Smooth muscle cell (in vitro differentiated cells): ENCODE measurements around the gene ALDH1L1. TPM values are rescaled to one million over a fixed set of nuclear protein-coding genes. Genes with fewer than 3 reads are reported as not detected.
A peak's percentile ranks its signal among the peaks of the same experiment; 100 is the strongest.

Source experiments
- DNase-seq: peaks from one replicate; lab custom pipeline; 2025; ENCODE audit not compliant: unreplicated experiment; lab: John Stamatoyannopoulos, UW
- H2AFZ ChIP-seq: fragments of 200-600 bp; sonication (generic); 2 replicates; pipeline ENCODE4 v1.6.0; 2016; ENCODE audit warnings: antibody characterized with exemption, low read depth, mild to moderate bottlenecking
- H3F3A ChIP-seq: fragments of 200-600 bp; sonication (generic); 2 replicates; pipeline ENCODE4 v1.6.0; 2017; ENCODE audit warnings: antibody characterized with exemption, low read depth
- H3K27ac ChIP-seq: fragments of 200-600 bp; sonication (generic); 2 replicates; pipeline ENCODE4 v1.5.1; 2016; ENCODE audit warnings: low read depth, mild to moderate bottlenecking
- H3K27me3 ChIP-seq: fragments of 200-600 bp; sonication (generic); 2 replicates; pipeline ENCODE4 v1.6.1; 2016; ENCODE audit warnings: low read depth, mild to moderate bottlenecking
- H3K36me3 ChIP-seq: fragments of 200-600 bp; sonication (generic); 2 replicates; pipeline ENCODE4 v1.5.1; 2016; ENCODE audit warnings: low read depth
- H3K4me1 ChIP-seq: fragments of 200-600 bp; sonication (generic); 2 replicates; pipeline ENCODE4 v1.5.1; 2016; ENCODE audit warnings: low read depth
- H3K4me2 ChIP-seq: fragments of 200-600 bp; sonication (generic); 2 replicates; pipeline ENCODE4 v1.6.0; 2016; ENCODE audit warnings: mild to moderate bottlenecking
- H3K4me3 ChIP-seq: fragments of 200-600 bp; sonication (generic); 2 replicates; pipeline ENCODE4 v1.5.1; 2016; ENCODE audit warnings: mild to moderate bottlenecking
- H3K79me2 ChIP-seq: fragments of 200-600 bp; sonication (generic); 2 replicates; pipeline ENCODE4 v1.6.0; 2016; ENCODE audit warnings: low read depth, mild to moderate bottlenecking
- H3K9ac ChIP-seq: fragments of 200-600 bp; sonication (generic); 2 replicates; pipeline ENCODE4 v1.6.0; 2016; ENCODE audit warnings: low read depth
- H3K9me3 ChIP-seq: fragments of 200-600 bp; sonication (generic); replicated peaks from 2 replicates; pipeline ENCODE4 v1.5.1; 2016; ENCODE audit warnings: low read depth
- H4K20me1 ChIP-seq: fragments of 200-600 bp; sonication (generic); 2 replicates; pipeline ENCODE4 v1.6.0; 2016; ENCODE audit warnings: low read depth
- WGBS: methylation state at CpG from one replicate; pipeline ENCODE4 v1.1.7; 2016; ENCODE audit warnings: low lambda C conversion rate; 5-methylcytosine and 5-hydroxymethylcytosine counted together
- polyA plus RNA-seq: library from polyadenylated mRNA; unstranded; fragments of >200 nt; fragmentation: Nextera tagmentation; extraction: Ambion mirVana; gene quantifications from 2 replicates; pipeline ENCODE4 v1.2.1, GENCODE V29; 2016
- total RNA-seq: library from RNA; depleted of rRNA; stranded (reverse); fragments of >200 nt; gene quantifications from 2 replicates; pipeline ENCODE4 v1.2.3, GENCODE V29; 2014
- TF ChIP-seq, protein P1 (sequence below): fragments of 200-600 bp; sonication (generic); IDR thresholded peaks from 2 replicates; pipeline ENCODE4 v1.5.1; 2017; ENCODE audit warnings: borderline replicate concordance, mild to moderate bottlenecking, antibody characterized with exemption; ENCODE audit not compliant: insufficient read depth, poor library complexity, severe bottlenecking

The ALDH1L1 gene
- total and polyA plus RNA-seq, 2 experiments from 2014 or later, result 0.48 TPM; not detected in 1

- Histone ChIP-seq H3K79me2 (no peaks in the 10 kb centered on the region), H3K9me3 (peaks cover 6% of the 10 kb centered on the region), H3K4me2 (no peak overlapping the region), H2AFZ (peak overlapping the region; percentile 95), H3K4me1 (peaks cover 5% of the 10 kb centered on the region), H3K36me3 (no peaks in the 10 kb centered on the region), H3K27ac (peak overlapping the region; percentile 39), H3K9ac (no peak overlapping the region), H3K4me3 (no peak overlapping the region), H3F3A (no peaks in the 10 kb centered on the region), H3K27me3 (no peaks in the 10 kb centered on the region), H4K20me1 (no peaks in the 10 kb centered on the region)
- TF ChIP-seq, protein P1, sequence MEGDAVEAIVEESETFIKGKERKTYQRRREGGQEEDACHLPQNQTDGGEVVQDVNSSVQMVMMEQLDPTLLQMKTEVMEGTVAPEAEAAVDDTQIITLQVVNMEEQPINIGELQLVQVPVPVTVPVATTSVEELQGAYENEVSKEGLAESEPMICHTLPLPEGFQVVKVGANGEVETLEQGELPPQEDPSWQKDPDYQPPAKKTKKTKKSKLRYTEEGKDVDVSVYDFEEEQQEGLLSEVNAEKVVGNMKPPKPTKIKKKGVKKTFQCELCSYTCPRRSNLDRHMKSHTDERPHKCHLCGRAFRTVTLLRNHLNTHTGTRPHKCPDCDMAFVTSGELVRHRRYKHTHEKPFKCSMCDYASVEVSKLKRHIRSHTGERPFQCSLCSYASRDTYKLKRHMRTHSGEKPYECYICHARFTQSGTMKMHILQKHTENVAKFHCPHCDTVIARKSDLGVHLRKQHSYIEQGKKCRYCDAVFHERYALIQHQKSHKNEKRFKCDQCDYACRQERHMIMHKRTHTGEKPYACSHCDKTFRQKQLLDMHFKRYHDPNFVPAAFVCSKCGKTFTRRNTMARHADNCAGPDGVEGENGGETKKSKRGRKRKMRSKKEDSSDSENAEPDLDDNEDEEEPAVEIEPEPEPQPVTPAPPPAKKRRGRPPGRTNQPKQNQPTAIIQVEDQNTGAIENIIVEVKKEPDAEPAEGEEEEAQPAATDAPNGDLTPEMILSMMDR, result no peak
- DNase-seq, result no peak
- 95% methylated on average over 7 of the region's 7 CpGs for WGBS
Observed at GRCh38 chr3:126085276-126085675, 95.1 kb downstream of the ALDH1L1 start.

DNA sequence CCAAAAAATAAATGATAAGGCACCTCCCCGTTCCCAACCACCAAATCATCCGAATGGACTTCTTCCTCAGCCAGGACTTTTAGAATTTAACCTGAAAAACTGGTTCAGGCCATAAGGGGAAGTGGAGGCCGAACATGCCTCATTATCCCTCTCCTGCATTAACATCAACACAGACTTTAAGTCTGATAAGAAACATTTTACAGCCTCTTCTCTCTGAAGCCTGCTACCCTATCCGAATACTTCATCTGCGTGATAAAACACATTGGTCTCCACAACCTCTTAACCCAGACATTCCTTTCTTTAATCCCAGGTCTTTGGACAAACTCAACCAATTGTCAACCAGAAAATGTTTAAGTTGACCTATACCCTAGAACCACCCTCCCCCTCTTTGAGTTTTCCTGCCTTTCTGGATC, 95.6 kb downstream of the ALDH1L1 start:
- peak overlapping the region; percentile 95 for H2AFZ ChIP-seq

DNA sequence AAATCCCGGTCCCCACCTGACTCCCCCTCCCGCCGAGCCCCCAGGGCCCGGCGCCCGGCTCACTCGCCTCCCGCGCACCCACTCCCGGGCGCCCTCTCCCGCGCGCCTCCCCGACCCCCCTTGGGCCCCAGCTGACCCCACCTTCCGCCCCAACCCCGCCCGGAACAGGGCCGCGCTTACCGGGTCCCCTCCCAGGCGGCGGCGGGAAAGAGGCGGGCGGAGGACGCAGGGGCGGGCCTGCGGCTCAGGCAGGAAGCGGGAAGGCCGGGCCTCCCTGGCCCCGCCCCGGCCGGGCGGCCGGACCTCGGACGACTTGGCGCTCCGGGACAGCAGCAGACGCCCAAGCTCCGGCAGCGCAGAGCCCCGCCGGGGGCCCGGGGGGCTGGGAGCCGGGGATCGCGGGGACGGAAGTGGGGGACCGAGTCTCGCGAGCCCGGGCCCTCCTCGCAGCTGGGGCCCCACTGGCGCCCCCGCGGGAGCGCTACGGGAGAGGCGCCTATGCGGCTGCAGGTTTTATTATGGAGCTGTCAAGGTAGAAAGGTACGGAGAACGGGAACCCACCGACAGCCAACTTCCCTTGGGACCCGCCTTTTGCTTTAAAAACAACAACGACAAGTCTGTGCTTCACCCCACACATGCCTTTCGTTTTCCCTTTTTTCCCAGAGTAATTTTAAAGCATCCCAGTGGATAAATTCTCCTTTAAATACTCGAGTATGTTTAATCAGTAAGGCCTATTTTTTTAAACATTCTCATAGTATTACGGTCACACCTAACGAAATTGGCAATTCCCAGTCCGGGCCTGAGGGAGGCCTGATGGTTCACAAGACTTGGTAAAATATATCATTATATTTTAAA, 96.2 kb downstream of the ALDH1L1 start, which contains the start of gene SLC41A3:
Gene SLC41A3 (minus strand): TSS at position 212 of the 855 bp plus-strand sequence. CDS start 15,905 bp downstream, outside the sequence.
- TF ChIP-seq, protein P1, result peak; percentile 31
- Histone ChIP-seq H3K27ac (peak within 1 kb of the TSS; percentile 39), H3K4me3 (peak within 1 kb of the TSS; percentile 86)

More for the DNA sequence above, 95.6 kb downstream of the ALDH1L1 start:
- Histone ChIP-seq H3K4me3 (peak overlapping the region; percentile 86), H3K27ac (peak overlapping the region; percentile 39), H3K36me3 (no peaks in the 10 kb centered on the region), H3K4me1 (peaks cover 5% of the 10 kb centered on the region), H3K79me2 (no peaks in the 10 kb centered on the region), H4K20me1 (no peaks in the 10 kb centered on the region), H3K9me3 (peaks cover 6% of the 10 kb centered on the region), H3K9ac (no peak overlapping the region), H3F3A (no peaks in the 10 kb centered on the region), H3K4me2 (peak overlapping the region; percentile 93), H3K27me3 (no peaks in the 10 kb centered on the region)
- DNase-seq, result no peak
- TF ChIP-seq, protein P1, result no peak
- 33% methylated on average over 5 of the region's 5 CpGs for WGBS

More for the DNA sequence above, 96.2 kb downstream of the ALDH1L1 start, which contains the start of gene SLC41A3:
- peak; percentile 66 for DNase-seq
- Histone ChIP-seq H3F3A (no peaks in the 10 kb centered on the region), H4K20me1 (no peaks in the 10 kb centered on the region), H2AFZ (peak within 1 kb of the TSS; percentile 95), H3K4me2 (peak within 1 kb of the TSS; percentile 93), H3K79me2 (no peaks in the 10 kb centered on the region), H3K36me3 (no peaks in the 10 kb centered on the region), H3K9me3 (peaks cover 6% of the 10 kb centered on the region), H3K27me3 (no peaks in the 10 kb centered on the region), H3K9ac (peak within 1 kb of the TSS; percentile 84), H3K4me1 (peaks cover 5% of the 10 kb centered on the region)
- WGBS, result 10% methylated on average over 19 of the region's 72 CpGs
